Dendritic cell treated with granulocyte-macrophage colony-stimulating factor and Interleukin-4, amounts not matched to agents 40 ng/mL and 50 ng/mL, for 4 days (primary cell): ENCODE measurements around the gene FNBP1L.

ENCODE experiments used
- H3K27ac Mint-ChIP-seq: one replicate; pipeline ENCODE4 v1.8.0; 2022; ENCODE audit warnings: mild to moderate bottlenecking, mixed read lengths
- H3K27me3 Mint-ChIP-seq: one replicate; pipeline ENCODE4 v1.8.0; 2022; ENCODE audit warnings: mild to moderate bottlenecking, mixed read lengths
- H3K36me3 Mint-ChIP-seq: one replicate; pipeline ENCODE4 v1.8.0; 2022; ENCODE audit warnings: low read depth, mixed read lengths
- H3K4me1 Mint-ChIP-seq: one replicate; pipeline ENCODE4 v1.8.0; 2022; ENCODE audit warnings: low read depth, mixed read lengths
- H3K4me3 Mint-ChIP-seq: one replicate; pipeline ENCODE4 v1.8.0; 2022; ENCODE audit warnings: mild to moderate bottlenecking, moderate library complexity, mixed read lengths
- H3K9me3 Mint-ChIP-seq: one replicate; pipeline ENCODE4 v1.8.0; 2022; ENCODE audit warnings: mixed read lengths
- intact Hi-C: fragments of 100-400 bp; cut with micrococcal nuclease; formaldehyde crosslinking; loops from one replicate; pipeline ENCODE4 v1.15.0; 2022

FNBP1L gene

GRCh38 chr1:93504247-93505033 is 56.5 kb downstream of the FNBP1L start:
- intact Hi-C loops: no loop called here
- no peak overlapping the region for H3K4me3 Mint-ChIP-seq
- no peak overlapping the region for H3K27ac Mint-ChIP-seq
- H3K27me3 Mint-ChIP-seq: no peaks in the 10 kb centered on the region
- H3K36me3 Mint-ChIP-seq: peaks cover 3% of the 10 kb centered on the region
- peaks cover 6% of the 10 kb centered on the region for H3K9me3 Mint-ChIP-seq
- H3K4me1 Mint-ChIP-seq: peaks cover 5% of the 10 kb centered on the region

GRCh38 chr1:93506126-93506525 is 58.2 kb downstream of the FNBP1L start:
- no peaks in the 10 kb centered on the region for H3K27me3 Mint-ChIP-seq
- H3K9me3 Mint-ChIP-seq: peaks cover 19% of the 10 kb centered on the region
- peaks cover 8% of the 10 kb centered on the region for H3K36me3 Mint-ChIP-seq
- intact Hi-C loops: no loop called here
- H3K4me3 Mint-ChIP-seq: no peak overlapping the region
- no peak overlapping the region for H3K27ac Mint-ChIP-seq
- H3K4me1 Mint-ChIP-seq: peaks cover 5% of the 10 kb centered on the region

- no peak overlapping the region for H3K27ac Mint-ChIP-seq
- H3K9me3 Mint-ChIP-seq: no peaks in the 10 kb centered on the region
- H3K27me3 Mint-ChIP-seq: no peaks in the 10 kb centered on the region
- no peaks in the 10 kb centered on the region for H3K36me3 Mint-ChIP-seq
- intact Hi-C loops: no loop called here
- H3K4me3 Mint-ChIP-seq: no peak overlapping the region
- H3K4me1 Mint-ChIP-seq: peaks cover 11% of the 10 kb centered on the region
These were observed 68.2 kb downstream of the FNBP1L start for GRCh38 chr1:93516164-93516563.

GRCh38 chr1:93518516-93518915 is 70.6 kb downstream of the FNBP1L start:
- Mint-ChIP-seq H3K27me3 (no peaks in the 10 kb centered on the region), H3K9me3 (no peaks in the 10 kb centered on the region), H3K27ac (no peak overlapping the region), H3K4me3 (no peak overlapping the region), H3K36me3 (no peaks in the 10 kb centered on the region), H3K4me1 (peaks cover 11% of the 10 kb centered on the region)
- intact Hi-C loops: no loop called here

GRCh38 chr1:93519199-93519829 is 71.4 kb downstream of the FNBP1L start:
- Mint-ChIP-seq H3K36me3 (no peaks in the 10 kb centered on the region), H3K4me1 (peaks cover 11% of the 10 kb centered on the region), H3K27ac (no peak overlapping the region), H3K4me3 (no peak overlapping the region), H3K27me3 (no peaks in the 10 kb centered on the region), H3K9me3 (no peaks in the 10 kb centered on the region)
- intact Hi-C loops: no loop called here

GRCh38 chr1:93521618-93522017 is 73.7 kb downstream of the FNBP1L start:
- Mint-ChIP-seq H3K4me1 (peaks cover 11% of the 10 kb centered on the region), H3K27me3 (no peaks in the 10 kb centered on the region), H3K36me3 (no peaks in the 10 kb centered on the region), H3K9me3 (no peaks in the 10 kb centered on the region), H3K4me3 (no peak overlapping the region), H3K27ac (no peak overlapping the region)
- intact Hi-C loops: no loop called here

GRCh38 chr1:93522721-93523120 is 74.8 kb downstream of the FNBP1L start:
- Mint-ChIP-seq H3K27ac (no peak overlapping the region), H3K27me3 (no peaks in the 10 kb centered on the region), H3K9me3 (no peaks in the 10 kb centered on the region), H3K36me3 (no peaks in the 10 kb centered on the region), H3K4me1 (peaks cover 11% of the 10 kb centered on the region), H3K4me3 (no peak overlapping the region)
- intact Hi-C loops: no loop called here

- Mint-ChIP-seq H3K27me3 (no peaks in the 10 kb centered on the region), H3K4me3 (no peak overlapping the region), H3K9me3 (no peaks in the 10 kb centered on the region), H3K27ac (no peak overlapping the region), H3K36me3 (no peaks in the 10 kb centered on the region), H3K4me1 (peaks cover 8% of the 10 kb centered on the region)
- intact Hi-C loops: no loop called here
These were observed 77.5 kb downstream of the FNBP1L start for GRCh38 chr1:93525431-93525830.

GRCh38 chr1:93526431-93526830 is 78.5 kb downstream of the FNBP1L start:
- H3K4me1 Mint-ChIP-seq: peaks cover 8% of the 10 kb centered on the region
- H3K9me3 Mint-ChIP-seq: no peaks in the 10 kb centered on the region
- H3K27me3 Mint-ChIP-seq: no peaks in the 10 kb centered on the region
- peaks cover 3% of the 10 kb centered on the region for H3K36me3 Mint-ChIP-seq
- H3K4me3 Mint-ChIP-seq: no peak overlapping the region
- H3K27ac Mint-ChIP-seq: no peak overlapping the region
- intact Hi-C loops: no loop called here

GRCh38 chr1:93528412-93528811 is 80.5 kb downstream of the FNBP1L start:
- Mint-ChIP-seq H3K36me3 (peaks cover 5% of the 10 kb centered on the region), H3K9me3 (no peaks in the 10 kb centered on the region), H3K27me3 (no peaks in the 10 kb centered on the region), H3K4me1 (peaks cover 8% of the 10 kb centered on the region), H3K4me3 (no peak overlapping the region), H3K27ac (no peak overlapping the region)
- intact Hi-C loops: no loop called here

- H3K27ac Mint-ChIP-seq: no peak overlapping the region
- no peaks in the 10 kb centered on the region for H3K9me3 Mint-ChIP-seq
- H3K36me3 Mint-ChIP-seq: peaks cover 5% of the 10 kb centered on the region
- no peaks in the 10 kb centered on the region for H3K27me3 Mint-ChIP-seq
- peaks cover 8% of the 10 kb centered on the region for H3K4me1 Mint-ChIP-seq
- no peak overlapping the region for H3K4me3 Mint-ChIP-seq
- intact Hi-C loops: no loop called here
These were observed 83.3 kb downstream of the FNBP1L start for GRCh38 chr1:93531193-93531592.

- H3K27ac Mint-ChIP-seq: no peak overlapping the region
These were observed 85.0 kb downstream of the FNBP1L start for GRCh38 chr1:93532780-93533378.

GRCh38 chr1:93533677-93534076 is 85.8 kb downstream of the FNBP1L start:
- no peaks in the 10 kb centered on the region for H3K4me1 Mint-ChIP-seq
- H3K27me3 Mint-ChIP-seq: no peaks in the 10 kb centered on the region
- peaks cover 5% of the 10 kb centered on the region for H3K36me3 Mint-ChIP-seq
- no peak overlapping the region for H3K4me3 Mint-ChIP-seq
- intact Hi-C loops: no loop called here
- H3K9me3 Mint-ChIP-seq: no peaks in the 10 kb centered on the region
- no peak overlapping the region for H3K27ac Mint-ChIP-seq

More at GRCh38 chr1:93532780-93533378, 85.0 kb downstream of the FNBP1L start:
- no peaks in the 10 kb centered on the region for H3K27me3 Mint-ChIP-seq
- H3K9me3 Mint-ChIP-seq: no peaks in the 10 kb centered on the region
- peaks cover 6% of the 10 kb centered on the region for H3K4me1 Mint-ChIP-seq
- H3K36me3 Mint-ChIP-seq: peaks cover 5% of the 10 kb centered on the region
- intact Hi-C loops: no loop called here
- no peak overlapping the region for H3K4me3 Mint-ChIP-seq

GRCh38 chr1:93537396-93537795 is 89.5 kb downstream of the FNBP1L start:
- intact Hi-C loops: no loop called here
- H3K27me3 Mint-ChIP-seq: no peaks in the 10 kb centered on the region
- H3K36me3 Mint-ChIP-seq: no peaks in the 10 kb centered on the region
- H3K27ac Mint-ChIP-seq: no peak overlapping the region
- H3K9me3 Mint-ChIP-seq: no peaks in the 10 kb centered on the region
- no peaks in the 10 kb centered on the region for H3K4me1 Mint-ChIP-seq
- H3K4me3 Mint-ChIP-seq: no peak overlapping the region
